ENCODE results near the gene PALLD.

- no peak for TF ChIP-seq CTCF (IDR thresholded peaks at IDR 0.05; ENCODE audit: borderline replicate concordance, extremely low read depth, low read length, poor library complexity, severe bottlenecking)
- TF ChIP-seq EZH2 (IDR thresholded peaks at IDR 0.05; ENCODE audit: borderline replicate concordance, low read depth, low read length, severe bottlenecking) = no peak
Measured at GRCh38 chr4:168741281-168742173, 244.7 kb downstream of the PALLD start.
